Measurements from ENCODE around the gene RFNG.

The RFNG gene

DNA sequence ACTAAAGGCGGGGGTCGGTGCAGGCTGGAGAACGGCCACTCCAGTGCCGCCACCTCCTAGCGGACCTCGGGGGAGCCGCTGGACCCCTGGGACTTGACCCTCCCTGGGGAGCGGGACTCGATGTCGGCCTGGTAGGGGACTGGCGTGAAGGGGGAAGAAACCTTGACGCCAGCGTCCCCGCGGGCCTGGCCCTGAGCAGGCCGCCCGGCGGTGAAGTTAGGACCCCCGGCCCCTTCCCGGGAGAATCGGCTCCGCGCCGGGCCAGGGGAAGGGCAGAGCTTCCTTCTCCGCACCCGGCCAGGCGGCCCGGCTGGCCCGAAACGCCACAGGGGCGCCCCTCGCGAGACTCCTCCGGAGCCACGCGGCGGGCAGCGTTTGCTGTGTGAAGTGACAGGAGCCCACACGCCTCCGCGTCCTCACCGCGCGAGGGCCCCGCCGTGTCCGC, 13.6 kb upstream of the RFNG start:
- in situ Hi-C loops (cut with MboI; ENCODE audit: low pct_unique_long_range_greater_than_20kb, low sequenced_read_pairs, unreplicated experiment): no loop called here
- DNase-seq (ENCODE audit: low spot score): no peak
- TF ChIP-seq, protein P1, sequence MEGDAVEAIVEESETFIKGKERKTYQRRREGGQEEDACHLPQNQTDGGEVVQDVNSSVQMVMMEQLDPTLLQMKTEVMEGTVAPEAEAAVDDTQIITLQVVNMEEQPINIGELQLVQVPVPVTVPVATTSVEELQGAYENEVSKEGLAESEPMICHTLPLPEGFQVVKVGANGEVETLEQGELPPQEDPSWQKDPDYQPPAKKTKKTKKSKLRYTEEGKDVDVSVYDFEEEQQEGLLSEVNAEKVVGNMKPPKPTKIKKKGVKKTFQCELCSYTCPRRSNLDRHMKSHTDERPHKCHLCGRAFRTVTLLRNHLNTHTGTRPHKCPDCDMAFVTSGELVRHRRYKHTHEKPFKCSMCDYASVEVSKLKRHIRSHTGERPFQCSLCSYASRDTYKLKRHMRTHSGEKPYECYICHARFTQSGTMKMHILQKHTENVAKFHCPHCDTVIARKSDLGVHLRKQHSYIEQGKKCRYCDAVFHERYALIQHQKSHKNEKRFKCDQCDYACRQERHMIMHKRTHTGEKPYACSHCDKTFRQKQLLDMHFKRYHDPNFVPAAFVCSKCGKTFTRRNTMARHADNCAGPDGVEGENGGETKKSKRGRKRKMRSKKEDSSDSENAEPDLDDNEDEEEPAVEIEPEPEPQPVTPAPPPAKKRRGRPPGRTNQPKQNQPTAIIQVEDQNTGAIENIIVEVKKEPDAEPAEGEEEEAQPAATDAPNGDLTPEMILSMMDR (IDR thresholded peaks at IDR 0.05; ENCODE audit: extremely low read depth, insufficient read depth, missing control alignments): no peak

DNA sequence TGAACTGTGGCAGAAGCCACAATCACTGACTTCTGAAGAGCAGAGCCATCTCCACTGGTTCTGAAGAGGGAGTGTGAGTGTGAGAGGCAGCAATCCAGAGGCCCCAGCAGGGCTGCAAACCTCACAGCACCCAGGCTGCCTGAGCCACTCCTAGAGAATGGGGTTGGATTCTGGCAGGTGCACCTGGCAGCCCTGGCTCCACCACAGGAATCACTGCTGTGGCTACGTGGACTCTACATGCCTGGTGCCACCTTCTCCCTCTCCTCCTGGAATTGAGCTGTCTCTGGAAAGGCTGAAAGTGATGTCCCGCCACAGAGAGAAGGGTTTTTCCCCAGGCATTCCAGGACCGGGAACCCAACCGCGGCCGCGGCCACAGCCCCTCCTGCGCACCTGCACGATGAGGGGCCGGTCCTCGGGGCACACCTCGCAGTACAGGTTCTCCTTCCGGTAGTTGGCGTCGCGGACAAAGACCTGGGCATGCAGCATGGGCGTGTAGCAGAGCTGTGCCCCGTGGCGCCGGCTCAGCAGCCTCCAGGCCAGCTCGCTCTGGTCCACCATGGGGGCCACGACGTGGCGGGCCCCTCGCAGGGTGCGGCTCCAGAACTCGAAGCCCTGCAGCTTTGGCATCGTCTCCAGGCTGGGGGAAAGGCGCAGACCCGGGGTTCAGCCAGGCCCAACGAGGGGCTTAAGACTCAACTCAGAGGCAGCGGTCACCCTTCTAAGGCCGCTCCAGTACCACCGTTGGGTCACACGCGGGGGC, 13.0 kb upstream of the RFNG start:
- in situ Hi-C loops (cut with MboI; ENCODE audit: low pct_unique_long_range_greater_than_20kb, low sequenced_read_pairs, unreplicated experiment): no loop called here
- no peak for DNase-seq (ENCODE audit: low spot score)

DNA sequence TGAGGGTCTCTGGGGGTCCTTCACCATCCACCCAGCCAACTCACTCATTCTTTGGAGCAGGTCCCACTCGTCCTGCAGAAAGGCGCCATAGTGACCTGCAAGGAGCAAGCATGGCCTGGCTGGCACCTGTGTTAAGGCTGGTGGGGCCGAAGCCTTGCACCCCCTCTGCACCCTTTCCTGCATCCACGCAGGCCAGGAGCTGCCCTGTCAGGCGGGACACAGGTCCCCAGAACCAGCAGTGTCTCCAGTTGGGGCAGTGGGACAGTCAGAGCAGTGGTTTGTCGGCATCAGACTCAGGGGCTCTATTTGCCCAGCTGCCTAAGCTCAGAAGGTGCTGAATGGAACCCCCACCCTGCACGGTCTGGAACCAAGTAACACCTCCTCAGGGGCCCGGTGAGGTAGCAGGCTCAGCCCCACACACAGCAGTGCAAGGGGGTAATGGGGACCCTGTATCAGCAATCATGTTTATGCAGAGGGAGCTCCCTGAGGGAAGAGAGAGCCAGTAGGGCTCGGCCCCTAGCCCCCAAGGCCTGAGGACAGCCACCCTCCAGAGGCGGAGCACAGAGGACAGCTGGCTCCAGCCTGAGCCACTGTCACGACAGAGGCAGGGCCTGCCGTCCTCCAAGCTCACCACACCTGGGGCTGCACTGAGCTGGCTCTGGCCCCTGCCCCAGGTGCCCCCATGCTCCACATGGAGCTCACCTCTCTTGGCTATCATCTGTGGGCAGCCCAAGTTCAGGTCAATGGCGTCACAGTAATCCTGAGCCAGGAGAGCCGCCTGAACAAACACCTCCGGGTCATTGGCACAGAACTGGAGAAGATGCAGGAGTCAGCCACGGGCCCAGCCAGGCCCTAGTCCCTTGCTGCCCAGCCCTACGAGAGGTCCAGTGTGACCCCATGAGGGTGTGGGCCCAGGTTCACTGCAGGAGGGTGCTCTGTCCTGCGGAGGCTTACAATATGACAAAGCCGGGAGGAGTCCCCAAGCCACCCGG, 12.1 kb upstream of the RFNG start:
- DNase-seq (ENCODE audit: low spot score): no peak
- in situ Hi-C loops (cut with MboI; ENCODE audit: low pct_unique_long_range_greater_than_20kb, low sequenced_read_pairs, unreplicated experiment): no loop called here
- TF ChIP-seq, protein P1 (IDR thresholded peaks at IDR 0.05; ENCODE audit: extremely low read depth, insufficient read depth, missing control alignments): no peak

More for the DNA sequence above, 13.0 kb upstream of the RFNG start:
- TF ChIP-seq, protein P1 (IDR thresholded peaks at IDR 0.05; ENCODE audit: extremely low read depth, insufficient read depth, missing control alignments): no peak

DNA sequence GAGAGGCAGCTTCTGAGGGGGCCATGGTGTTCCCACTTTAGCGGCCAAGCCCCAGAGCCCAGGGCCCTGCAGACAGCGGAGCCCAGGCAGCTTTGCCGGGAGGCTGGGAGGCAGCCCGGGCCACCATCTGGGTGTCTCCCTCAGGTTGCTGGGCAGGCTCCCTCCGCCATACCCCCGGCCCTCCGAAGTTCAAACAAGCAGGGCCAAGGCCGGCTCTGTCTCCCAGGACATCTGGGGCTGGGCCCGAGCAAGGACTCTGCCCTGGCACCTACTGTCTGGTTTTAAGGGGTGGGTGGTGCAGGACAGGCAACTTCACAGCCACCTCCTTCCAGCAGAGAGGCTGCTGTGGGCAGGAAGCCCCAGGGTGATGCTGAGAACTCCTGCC, 11.4 kb upstream of the RFNG start:
- in situ Hi-C loops (cut with MboI; ENCODE audit: low pct_unique_long_range_greater_than_20kb, low sequenced_read_pairs, unreplicated experiment): no loop called here
- TF ChIP-seq, protein P1 (IDR thresholded peaks at IDR 0.05; ENCODE audit: extremely low read depth, insufficient read depth, missing control alignments): no peak
- no peak for DNase-seq (ENCODE audit: low spot score)

DNA sequence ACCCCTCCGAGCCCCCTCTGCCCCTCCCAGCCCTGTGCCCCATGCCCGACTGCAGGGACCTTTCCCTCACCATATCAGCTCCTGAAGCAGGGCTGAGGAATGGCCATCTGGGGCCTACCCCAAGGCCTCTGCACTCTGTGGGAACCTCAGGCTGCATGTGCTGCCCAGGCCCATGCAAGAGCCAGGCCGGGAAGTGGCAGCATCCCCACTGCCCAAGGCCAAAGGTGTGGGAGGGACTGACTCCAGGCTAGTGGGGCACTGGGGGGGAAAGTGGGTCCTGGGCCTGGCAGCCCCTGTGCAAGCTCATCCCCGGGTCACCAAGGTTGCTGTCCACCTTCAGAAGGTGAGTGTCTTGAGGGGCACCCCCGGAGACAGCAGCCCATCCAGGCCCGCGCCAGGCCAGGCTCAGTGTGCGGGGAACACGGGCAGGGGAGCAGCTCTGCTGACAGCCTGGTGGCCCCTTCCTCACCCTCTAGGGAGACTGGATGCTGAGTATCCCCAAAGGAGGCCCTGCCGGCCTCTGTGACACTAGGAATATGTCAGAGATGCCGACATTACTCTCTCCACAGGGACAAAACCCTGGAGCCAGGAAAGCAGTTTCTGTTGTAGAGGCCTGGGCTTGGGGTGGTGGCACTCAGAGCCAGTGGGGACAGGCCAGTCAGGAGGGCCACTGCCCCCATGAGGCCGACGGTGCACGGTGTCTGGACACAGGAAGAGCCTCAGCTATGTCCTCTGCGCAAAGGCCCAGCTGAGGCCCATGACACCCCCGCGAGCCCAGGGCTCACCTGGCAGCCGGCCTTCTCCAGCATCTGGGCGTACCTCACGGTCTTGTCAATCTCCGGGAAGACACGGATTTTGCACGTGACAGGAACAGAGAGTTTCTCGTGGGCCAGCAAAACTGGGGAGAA, 10.7 kb upstream of the RFNG start:
- TF ChIP-seq, protein P1 (IDR thresholded peaks at IDR 0.05; ENCODE audit: extremely low read depth, insufficient read depth, missing control alignments): no peak
- no peak for DNase-seq (ENCODE audit: low spot score)
- in situ Hi-C loops (cut with MboI; ENCODE audit: low pct_unique_long_range_greater_than_20kb, low sequenced_read_pairs, unreplicated experiment): no loop called here
